Inflammatory macrophage treated with lipopolysaccharide for 1 hour (primary cell): ENCODE results near the gene TGOLN2.
"Not testable (repeated sequence)": the region's sequence is repeated elsewhere in the genome, so short reads cannot be mapped to it uniquely, and the experiment has no call there.

Source experiments
- DNase-seq, 2 donors: peaks; one replicate each; pipeline ENCODE4 v3.0.0-alpha.2; 2020 to 2022

TGOLN2 gene

DNA sequence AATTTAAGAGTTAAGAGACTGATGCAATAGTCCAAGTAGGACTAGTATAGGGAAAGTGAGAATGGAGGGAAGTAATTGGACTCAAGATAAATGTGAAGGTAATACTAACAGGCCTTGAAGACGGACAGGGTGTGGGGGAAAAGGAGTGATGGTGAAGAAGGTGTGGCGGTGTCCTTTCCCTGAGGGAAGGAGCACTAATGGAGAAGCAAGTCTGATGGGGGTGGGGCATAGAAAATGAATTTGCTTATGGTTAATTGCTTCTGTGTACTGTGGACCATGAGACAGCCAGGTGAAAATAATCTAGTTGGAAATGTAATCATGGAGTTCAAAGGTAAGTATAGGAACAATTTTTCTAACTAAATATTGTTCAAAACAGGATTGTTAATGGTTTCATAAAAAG, 7.1 kb upstream of the TGOLN2 start:
- DNase-seq, result no peak

DNA sequence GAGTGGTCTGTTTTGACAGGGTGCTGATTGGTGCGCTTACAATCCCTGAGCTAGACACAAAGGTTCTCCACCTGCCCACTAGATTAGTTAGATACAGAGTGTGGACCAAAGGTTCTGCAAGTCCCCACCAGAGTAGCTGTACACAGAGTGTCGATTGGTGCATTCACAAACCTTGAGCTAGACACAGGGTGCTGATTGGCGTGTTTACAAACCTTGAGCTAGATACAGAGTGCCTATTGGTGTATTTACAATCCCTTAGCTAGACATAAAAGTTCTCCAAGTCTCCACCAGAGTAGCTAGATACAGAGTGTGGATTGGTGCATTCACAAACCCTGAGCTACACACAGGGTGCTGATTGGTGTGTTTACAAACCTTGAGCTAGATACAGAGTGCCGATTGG, 6.1 kb upstream of the TGOLN2 start:
- not testable (repeated sequence) for DNase-seq

DNA sequence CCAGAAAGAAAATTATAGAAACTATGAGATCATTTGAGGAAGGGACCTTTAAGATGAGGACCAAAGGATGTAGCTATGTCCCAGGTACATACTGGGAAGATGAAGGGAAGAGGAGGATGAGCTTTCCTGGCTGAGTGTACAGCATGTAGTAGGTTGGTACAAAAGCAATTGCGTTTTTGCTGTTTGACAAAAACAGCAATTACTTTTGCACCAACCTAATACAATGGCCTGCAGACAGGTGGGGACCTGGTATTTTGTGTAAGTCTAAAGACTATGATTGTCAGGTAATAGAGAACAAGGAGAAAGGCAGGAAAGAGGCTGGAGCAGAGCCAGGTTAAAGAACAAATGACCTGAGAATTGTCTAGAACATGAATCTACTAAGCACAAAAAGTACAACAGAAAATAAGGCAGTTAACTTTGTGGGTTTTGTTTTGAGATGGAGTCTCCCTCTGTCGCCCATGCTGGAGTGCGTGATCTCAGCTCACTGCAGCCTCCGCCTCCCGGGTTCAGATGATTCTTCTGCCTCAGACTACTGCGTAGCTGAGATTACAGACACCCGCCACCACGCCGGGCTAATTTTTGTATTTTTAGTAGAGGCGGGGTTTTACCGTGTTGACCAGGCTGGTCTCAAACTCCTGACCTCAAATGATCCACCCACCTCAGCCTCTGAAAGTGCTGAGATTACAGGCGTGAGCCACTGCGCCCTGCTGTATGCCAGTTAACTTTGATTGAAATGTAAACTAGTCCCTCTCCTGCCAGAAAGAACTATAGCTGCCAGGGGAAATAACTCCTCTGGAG, 3.2 kb upstream of the TGOLN2 start:
- DNase-seq, result no peak

DNA sequence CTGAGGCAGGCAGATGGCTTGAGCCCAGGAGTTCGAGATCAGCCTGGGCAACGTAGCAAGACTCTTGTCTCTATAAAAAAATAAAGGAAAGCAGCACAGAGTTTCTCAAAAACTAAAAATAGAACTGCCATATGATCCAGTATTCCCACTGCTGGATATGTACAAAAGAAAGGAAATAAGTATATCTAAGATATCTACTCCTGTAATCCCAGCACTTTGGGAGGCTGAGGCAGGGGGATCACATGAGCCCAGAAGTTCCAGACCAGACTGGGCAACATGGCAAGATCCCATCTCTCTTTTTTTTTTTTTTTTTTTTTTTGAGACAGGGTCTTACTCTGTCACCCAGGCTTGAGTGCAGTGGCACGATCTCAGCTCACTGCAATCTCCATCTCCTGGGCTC, 1.9 kb upstream of the TGOLN2 start:
- not testable (repeated sequence) for DNase-seq

DNA sequence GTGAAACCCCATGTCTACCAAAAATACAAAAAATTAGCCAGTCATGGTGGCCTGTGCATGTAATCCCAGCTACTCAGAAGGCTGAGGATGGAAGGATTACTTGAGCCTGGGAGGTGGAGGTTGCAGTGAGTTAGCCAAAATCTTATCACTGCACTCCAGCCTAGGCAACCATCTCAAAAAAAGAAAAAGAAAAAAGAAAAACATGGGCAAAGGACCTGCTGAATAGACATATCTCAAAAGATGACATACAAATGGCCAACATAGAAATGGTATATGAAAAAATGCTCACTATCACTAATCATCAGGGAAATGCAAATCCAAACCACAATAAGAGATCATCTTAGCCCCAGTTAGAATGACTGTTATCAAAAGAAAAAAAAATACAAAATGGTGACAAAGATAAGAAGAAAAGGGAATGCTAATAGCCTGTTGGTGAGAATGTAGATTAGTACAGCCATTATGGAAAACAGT, 1.4 kb upstream of the TGOLN2 start:
- no peak for DNase-seq

DNA sequence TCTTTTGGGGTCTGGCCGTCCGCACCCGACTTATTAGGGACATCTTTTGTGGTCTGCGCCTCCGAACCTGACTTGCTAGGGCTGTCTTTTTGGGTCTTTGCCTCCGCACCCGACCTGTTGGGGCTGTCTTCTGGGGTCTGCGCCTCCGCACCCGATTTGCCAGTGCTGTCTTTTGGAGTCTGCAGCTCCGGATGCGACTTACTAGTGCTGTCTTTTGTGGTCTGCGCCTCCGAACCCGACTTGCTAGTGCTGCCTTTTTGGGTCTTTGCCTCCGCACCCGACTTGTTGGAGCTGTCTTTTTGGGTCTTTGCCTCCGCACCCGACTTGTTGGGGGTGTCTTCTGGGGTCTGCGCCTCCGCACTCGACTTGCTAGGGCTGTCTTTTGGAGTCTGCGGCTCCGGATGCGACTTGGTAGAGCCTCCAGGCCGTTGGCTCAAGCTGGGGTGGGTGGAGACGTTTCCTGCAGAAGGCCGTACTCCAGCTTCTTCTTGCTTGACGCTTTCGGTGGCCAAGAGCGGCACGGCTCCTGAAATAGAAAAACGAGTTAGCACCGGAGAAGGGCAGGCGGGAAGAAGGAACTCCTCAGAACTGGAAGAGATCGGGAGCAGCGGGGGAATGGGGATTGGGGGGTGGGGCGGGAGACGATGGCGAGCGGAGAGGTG, 498 bp downstream of the TGOLN2 start:
- DNase-seq, result peak in 1 of 2 donors; percentile 20

DNA sequence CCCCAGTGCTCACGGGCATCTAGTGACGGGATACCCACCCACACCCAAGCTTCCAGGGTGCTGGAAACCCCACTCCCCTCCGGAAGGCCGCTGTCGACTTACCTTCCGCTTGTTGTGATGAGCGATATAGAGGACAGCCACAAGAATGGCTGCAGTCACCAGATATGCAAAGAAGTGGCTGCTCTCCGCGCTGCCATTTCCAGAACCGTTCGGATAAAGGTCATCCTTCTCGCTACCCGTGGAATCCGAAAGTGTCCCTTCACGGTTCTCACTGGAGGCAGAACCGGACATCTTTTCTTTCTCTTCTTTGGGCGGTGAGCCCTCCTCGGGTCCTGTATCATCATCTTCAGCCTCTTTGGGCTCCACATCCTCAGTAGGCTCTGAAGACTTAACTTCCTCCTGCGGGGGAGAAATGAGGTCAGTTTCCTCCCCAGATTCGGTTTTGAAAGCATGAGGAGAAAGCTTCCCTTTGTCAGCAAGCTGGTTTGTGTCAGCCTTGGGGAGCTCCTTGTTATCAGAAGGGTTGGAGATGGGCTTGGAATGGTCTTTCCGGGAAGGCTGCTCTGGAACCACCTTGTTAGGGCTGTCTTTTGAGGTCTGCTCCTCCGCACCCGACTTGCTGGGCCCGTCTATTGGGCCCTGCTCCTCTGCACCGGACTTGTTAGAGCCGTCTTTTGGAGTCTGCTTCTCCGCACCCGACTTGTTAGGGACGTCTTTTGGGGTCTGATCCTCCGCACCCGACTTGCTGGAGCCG, 1.2 kb downstream of the TGOLN2 start:
- DNase-seq, result peak; percentile 86 to 87

DNA sequence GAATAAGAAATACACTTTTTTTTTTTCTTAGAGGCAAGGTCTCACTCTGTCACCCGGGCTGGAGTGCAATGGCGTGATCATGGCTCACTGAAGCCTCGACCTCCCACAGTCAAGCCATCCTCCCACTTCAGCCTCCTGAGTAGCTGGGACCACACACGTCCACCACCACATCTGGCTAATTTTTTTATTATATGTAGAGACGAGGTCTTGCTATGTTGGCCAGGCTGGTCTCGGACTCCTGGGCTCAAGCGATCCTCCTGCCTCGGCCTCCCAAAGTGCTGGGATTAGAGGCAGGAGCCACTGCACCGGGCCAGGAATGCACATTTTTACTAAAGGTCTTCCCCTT, 2.4 kb downstream of the TGOLN2 start:
- no peak for DNase-seq

DNA sequence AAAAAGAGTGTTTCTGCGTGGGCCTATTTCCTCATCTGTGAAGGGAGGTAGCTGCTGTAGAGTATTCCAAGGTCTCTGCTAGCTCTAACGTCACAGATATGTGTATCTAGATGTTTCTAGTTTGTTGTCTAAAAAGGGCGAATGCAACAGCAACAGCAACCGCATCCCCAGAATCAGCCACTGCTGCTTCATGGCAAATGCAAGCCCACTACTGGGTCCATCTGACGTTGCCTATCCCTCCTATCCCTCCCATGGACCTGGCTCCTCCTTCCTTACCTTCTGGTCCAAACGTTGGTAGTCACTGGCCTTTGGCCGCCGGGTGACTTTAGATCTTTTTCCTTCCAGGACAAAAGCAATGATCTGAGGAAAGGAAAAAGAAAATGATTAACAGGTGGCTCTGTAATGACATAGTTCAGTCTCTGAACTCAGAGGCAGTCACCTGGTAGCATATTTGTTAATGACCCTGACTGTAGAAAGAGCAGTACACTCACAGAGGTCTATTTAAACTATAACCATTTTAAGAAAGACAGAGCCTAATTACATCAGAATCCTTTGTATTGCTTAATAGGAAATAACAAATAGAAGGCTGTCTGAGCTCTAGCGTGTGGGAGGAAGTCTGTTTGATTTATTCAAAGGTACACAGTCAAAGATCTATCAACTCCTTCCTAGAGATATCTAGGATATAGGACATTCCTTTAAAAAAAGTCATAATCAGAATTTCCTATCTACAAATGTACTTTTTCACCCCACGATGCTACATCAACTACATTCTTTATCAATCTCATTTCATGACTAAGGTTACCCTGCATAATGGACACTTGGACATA, 2.9 kb downstream of the TGOLN2 start:
- peak; percentile 57 to 80 for DNase-seq

DNA sequence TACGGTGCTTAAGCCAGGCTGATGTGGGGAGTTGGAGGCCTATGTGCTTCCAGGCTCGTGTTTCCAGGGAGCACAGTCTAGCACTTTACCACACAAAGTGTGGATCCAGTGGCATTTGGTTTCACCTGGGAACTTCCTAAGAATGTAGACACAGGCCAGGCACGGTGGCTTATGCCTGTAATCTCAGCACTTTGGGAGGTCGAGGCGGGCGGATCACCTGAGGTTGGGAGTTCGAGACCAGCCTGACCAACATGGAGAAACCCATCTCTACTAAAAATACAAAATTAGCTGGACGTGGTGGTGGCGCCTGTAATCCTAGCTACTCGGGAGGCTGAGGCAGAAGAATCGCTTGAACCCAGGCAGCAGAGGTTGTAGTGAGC, 3.8 kb downstream of the TGOLN2 start:
- DNase-seq, result not testable (repeated sequence)

DNA sequence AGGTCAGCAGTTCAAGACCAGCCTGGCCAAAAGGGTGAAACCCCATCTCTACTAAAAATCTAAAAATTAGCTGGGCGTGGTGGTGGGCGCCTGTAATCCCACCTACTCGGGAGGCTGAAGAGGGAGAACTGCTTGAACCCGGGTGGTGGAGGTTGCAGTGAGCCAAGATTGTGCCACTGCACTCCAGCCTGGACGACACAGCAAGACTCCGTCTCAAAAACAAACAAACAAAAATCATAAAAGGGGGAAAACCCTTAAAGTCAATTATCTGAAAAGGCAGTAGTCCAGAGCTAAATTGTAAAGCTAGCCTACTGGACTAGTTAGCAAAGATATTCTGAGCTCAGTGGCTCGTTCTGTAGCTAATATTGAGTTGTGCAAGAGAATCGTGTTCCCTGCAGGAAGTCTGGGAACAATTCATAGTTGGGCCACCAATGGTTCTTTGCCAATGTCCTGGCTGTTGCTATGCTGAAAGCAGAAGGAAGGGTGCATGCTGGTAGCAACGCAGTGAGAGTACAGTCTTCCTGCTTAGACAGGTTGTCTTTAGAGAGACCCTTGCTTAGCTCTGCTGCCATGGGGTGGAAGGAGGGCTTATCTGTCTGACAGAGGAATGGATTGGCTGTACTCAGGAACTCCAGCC, 4.3 kb downstream of the TGOLN2 start:
- no peak for DNase-seq

DNA sequence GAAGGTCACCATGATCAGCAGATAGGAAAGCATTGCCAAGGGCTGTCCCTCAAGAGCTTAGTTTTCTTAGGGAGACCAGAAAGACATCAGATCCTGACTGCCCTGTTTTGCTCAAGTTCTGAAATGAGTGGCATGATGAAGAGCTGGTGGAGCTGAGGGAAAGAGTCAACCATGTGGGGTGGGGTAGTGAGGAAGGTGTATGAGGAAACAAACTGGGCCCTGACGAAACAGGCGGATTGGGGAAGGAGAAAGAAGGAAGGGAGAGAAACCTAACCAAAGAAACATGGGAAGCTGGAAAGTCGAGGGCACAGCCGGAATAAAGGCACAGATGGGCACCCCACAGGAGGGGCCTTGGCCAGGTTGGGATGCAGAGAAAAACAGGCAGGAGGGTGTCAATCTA, 8.0 kb downstream of the TGOLN2 start:
- peak; percentile 58 to 61 for DNase-seq

DNA sequence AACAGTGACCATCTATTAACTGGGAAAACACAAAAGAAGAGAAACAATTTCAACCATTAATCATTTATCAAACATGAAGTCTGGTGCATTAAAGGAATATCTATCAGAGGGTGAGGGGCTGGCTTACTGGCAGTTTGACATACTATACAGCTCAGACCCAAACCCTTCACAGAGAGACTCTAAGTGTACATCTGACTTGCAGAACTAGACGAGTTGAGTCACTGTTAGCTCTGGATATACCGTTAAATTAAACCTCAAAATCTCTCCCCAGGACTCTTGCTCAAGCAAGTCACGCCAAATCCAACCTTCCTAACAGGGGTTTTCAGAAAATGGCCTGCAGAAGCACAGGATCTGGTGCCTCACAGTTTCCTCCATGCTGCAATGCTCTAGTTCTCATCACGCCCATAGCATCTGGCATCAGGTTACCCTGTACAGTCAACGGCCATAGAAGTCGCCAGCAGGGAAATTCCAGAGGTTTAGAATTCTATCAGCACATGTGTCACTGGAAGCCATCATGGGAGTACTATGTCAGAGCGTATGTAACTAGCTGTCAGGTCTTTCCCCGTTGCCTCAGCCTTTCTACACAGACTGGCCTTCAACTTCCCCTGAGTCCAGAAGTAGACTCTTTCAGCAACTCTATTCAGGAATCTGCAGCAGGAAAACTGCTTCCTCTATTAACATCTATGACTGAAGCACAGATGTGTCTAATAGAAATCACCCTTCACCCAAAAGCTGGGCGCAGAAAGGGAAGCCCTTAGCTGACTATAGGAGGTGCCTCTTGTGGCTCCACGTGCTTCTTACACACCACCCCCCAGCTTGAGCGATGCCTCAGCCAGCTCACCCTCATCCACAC, 9.3 kb downstream of the TGOLN2 start:
- DNase-seq, result peak; percentile 94 to 99

DNA sequence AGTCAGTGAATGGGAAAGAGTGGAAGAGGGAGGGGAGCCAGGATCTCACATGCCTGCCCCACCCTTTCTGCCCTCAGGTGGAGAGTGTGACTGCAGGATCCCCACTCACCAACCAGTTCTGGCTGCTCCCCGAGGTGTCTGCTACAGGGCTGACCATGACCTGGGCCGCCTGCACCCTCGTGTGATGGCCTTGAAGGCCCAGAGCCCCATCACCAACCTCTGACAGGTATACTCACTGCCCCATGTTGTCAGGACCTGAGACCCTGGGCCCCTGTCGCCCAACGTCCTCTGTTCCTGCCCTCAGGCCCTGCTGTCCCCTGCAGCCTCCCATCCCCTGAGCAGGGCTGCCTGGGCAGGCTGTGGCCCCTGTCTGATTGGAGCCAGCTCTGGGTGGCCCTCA, 11.9 kb downstream of the TGOLN2 start:
- not testable (repeated sequence) for DNase-seq

DNA sequence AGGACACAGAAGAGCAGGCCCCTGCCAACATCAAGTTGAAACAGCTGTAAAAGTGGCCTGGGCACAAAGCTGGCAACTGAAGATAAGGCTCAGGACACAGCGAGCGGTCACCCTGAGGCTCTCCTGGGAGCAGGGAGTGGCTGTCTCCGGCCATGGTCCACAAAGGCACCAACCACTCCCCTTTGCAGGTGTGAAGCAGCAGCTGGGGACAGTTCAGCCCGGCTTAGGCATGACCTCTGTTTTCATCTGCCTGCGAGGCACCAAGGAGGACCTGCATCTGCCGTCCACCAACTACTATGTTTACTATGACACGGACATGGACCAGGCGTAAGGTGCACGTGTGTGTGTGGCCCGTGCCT, 12.9 kb downstream of the TGOLN2 start:
- DNase-seq, result no peak

DNA sequence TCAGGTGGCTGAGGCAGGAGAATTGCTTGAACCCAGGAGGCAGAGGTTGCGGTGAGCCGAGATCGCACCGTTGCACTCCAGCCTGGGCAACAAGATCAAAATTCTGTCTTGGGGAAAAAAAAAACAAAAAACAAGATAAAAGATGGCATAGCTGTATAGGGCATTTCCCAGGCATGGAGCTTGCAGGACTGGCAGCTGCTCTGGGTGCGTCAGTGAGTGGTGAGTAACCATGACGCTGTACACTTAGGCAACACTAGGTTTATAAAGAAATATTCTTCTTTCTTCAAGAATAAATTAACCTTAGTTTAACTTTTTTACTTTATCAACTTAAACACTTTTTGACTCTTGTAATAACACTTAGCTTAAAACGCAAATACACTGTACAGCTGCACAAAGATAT, 15.4 kb downstream of the TGOLN2 start:
- DNase-seq, result peak in 1 of 2 donors; percentile 30

DNA sequence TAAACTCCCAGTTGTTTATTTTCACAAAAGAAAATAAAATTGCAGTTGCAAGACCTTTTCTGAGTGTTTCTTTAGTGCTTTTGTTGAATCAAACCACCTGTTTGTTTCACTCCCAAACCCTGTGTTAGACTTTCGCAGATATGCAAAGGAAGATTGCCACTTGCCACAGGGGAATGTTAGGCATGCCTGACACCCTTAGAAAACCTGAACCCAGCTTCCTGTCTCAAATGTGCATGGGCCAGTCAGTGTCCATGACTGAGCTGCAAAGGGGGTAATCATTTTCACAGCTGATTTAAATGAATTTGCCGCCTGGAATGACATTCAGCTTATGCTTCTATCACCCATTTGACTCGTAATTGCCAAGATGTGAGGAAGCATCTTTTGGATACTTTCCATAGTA, 17.5 kb downstream of the TGOLN2 start:
- no peak for DNase-seq

DNA sequence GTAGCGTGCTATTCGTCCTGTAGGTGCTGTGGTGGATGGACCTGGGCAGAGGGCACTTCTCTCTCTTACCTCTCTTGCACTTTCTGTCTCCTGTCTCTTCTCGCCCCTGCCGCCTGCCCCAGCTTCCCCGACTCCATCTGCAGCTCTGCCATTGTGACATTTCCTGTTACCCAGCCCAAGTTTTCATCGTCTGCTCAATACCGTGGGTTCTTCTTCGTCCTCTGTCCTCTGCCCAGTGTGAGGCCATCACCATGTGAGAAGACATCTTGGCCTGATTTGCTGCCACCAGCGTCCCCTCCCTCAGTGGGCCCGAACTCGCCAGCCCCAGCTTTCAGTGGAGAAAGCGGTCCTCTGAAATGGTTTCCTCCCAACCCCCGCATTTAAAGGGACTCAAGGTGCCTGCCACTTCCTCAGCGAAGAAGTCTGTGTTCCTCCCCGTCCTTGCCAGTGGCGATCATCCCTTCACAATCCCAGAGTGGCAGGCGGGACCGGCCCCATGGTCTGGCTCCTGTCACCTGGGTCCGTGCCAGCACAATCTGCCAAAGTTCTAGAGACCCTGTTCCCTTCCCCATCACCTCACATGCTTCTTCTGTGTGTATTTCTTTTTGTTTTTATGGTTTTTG, 18.0 kb downstream of the TGOLN2 start:
- peak in 1 of 2 donors; percentile 27 for DNase-seq

DNA sequence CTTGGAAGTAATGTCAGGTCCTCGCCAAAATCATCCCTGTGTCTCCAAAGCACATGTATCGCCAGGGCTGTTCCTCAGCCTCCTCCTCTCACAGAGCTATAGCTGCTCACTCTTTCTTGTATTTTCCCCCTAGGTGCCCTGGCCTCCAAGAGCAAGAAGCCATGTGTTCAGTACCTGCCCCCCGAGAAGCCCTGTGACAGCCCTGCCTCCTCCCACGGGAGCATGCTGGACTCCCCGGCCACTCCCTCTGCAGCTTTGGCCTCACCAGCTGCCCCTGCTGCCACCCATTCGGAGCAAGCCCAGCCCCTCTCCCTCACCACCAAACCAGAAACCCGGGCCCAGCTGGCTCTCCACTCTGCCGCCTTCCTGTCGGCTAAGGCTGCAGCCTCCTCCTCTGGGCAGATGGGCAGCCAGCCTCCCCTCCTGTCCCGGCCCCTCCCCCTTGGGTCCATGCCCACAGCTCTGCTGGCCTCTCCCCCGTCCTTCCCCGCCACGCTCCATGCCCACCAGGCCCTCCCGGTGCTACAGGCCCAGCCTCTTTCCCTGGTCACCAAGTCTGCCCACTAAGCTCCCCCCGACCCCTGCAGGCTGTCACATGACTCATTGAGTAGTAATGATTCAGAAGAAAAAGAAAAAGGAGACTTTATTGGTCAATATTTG, 18.8 kb downstream of the TGOLN2 start:
- no peak for DNase-seq

DNA sequence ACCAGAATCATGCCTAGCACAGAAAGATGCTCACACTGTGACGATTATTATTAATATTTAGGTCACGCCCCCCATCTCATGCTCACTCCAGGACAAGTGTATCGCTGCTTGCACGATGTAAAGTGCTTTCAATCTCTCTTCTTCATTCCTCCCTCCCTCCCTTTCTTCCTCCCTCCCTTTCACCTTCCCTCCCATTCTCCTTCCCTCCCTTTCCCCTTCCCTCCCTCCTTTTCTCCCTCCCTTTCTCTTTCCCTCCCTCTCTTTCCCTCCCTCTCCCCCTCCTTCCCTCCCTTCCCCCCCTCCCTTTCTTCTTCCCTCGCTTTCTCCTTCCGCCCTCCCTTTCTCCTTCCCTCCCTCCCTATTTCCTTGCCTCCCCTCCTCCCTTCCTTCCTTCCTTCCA, 19.6 kb downstream of the TGOLN2 start:
- no peak for DNase-seq

DNA sequence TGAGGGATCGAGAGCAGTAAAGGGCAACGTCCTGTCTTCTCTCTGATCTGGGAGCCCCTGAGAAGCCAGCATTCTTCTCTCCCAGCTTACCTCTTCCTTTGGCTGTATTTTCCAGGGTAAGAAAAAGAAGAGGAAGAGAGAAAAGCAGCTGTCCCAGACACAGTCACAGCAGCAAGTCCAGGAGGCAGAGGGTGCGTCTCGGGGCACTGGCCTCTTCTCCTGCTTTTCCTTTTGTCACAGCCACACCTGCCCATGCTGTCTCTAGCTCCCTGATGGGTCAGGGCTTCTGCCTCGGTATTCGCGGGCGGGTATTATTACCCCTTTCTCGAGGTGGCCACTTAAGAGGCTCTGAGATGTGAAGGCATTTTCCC, 20.3 kb downstream of the TGOLN2 start:
- no peak for DNase-seq
